Measurements from ENCODE around the gene CMTM1.
"Not testable (repeated sequence)": the region's sequence is repeated elsewhere in the genome, so short reads cannot be mapped to it uniquely, and the experiment has no call there.

CMTM1 gene

GRCh38 chr16:66592241-66592640 lies 26.0 kb downstream of the CMTM1 start:
- H3K79me2 ChIP-seq (ENCODE audit: control insufficient read depth, low read length): no peaks in the 10 kb centered on the region
- peaks cover 26% of the 10 kb centered on the region for H3K27me3 ChIP-seq (ENCODE audit: control insufficient read depth, low read length)
- H3K9me2 ChIP-seq (replicated peaks; ENCODE audit: control insufficient read depth, low read length): no peaks in the 10 kb centered on the region
- TF ChIP-seq EZH2phosphoT487 (IDR thresholded peaks at IDR 0.05; ENCODE audit: borderline replicate concordance, low read length): no peak
- TF ChIP-seq CTCF (IDR thresholded peaks at IDR 0.05; ENCODE audit: low read depth, low read length, poor library complexity, severe bottlenecking): no peak
- no peak overlapping the region for H3K4me3 ChIP-seq (ENCODE audit: low read length)
- no peaks in the 10 kb centered on the region for H3K36me3 ChIP-seq (ENCODE audit: control insufficient read depth, low read length)
- no peaks in the 10 kb centered on the region for H3K9me3 ChIP-seq (ENCODE audit: control insufficient read depth, insufficient read depth, low read length)
- no peak overlapping the region for H3K4me2 ChIP-seq (ENCODE audit: low read length)
- H3K4me1 ChIP-seq (ENCODE audit: control insufficient read depth, low read length): peaks cover 17% of the 10 kb centered on the region
- H4K20me1 ChIP-seq (ENCODE audit: control insufficient read depth, insufficient read depth, low read depth, low read length): no peaks in the 10 kb centered on the region
- H3K27ac ChIP-seq (ENCODE audit: low read depth, low read length): no peak overlapping the region
- no peaks in the 10 kb centered on the region for H3F3A ChIP-seq (ENCODE audit: control insufficient read depth, insufficient read depth)

GRCh38 chr16:66592814-66593213 lies 26.6 kb downstream of the CMTM1 start:
- Histone ChIP-seq H3K27me3 (ENCODE audit: control insufficient read depth, low read length) (peaks cover 26% of the 10 kb centered on the region), H3K9me3 (ENCODE audit: control insufficient read depth, insufficient read depth, low read length) (no peaks in the 10 kb centered on the region), H3K4me3 (ENCODE audit: low read length) (no peak overlapping the region), H3K9me2 (replicated peaks; ENCODE audit: control insufficient read depth, low read length) (no peaks in the 10 kb centered on the region), H3K79me2 (ENCODE audit: control insufficient read depth, low read length) (no peaks in the 10 kb centered on the region), H3F3A (ENCODE audit: control insufficient read depth, insufficient read depth) (no peaks in the 10 kb centered on the region), H3K27ac (ENCODE audit: low read depth, low read length) (no peak overlapping the region), H3K4me2 (ENCODE audit: low read length) (no peak overlapping the region), H4K20me1 (ENCODE audit: control insufficient read depth, insufficient read depth, low read depth, low read length) (no peaks in the 10 kb centered on the region), H3K36me3 (ENCODE audit: control insufficient read depth, low read length) (no peaks in the 10 kb centered on the region), H3K4me1 (ENCODE audit: control insufficient read depth, low read length) (peaks cover 17% of the 10 kb centered on the region)
- TF ChIP-seq EZH2phosphoT487 (IDR thresholded peaks at IDR 0.05; ENCODE audit: borderline replicate concordance, low read length) (no peak), CTCF (IDR thresholded peaks at IDR 0.05; ENCODE audit: low read depth, low read length, poor library complexity, severe bottlenecking) (no peak)

- no peaks in the 10 kb centered on the region for H3K36me3 ChIP-seq (ENCODE audit: control insufficient read depth, low read length)
- H3K27me3 ChIP-seq (ENCODE audit: control insufficient read depth, low read length): peaks cover 39% of the 10 kb centered on the region
- no peaks in the 10 kb centered on the region for H3F3A ChIP-seq (ENCODE audit: control insufficient read depth, insufficient read depth)
- peaks cover 19% of the 10 kb centered on the region for H3K4me1 ChIP-seq (ENCODE audit: control insufficient read depth, low read length)
- H3K9me2 ChIP-seq (replicated peaks; ENCODE audit: control insufficient read depth, low read length): no peaks in the 10 kb centered on the region
- no peaks in the 10 kb centered on the region for H4K20me1 ChIP-seq (ENCODE audit: control insufficient read depth, insufficient read depth, low read depth, low read length)
- peak overlapping the region; percentile 36; the same call in 1 of the 2 replicates for H3K4me2 ChIP-seq (ENCODE audit: low read length)
- H3K9me3 ChIP-seq (ENCODE audit: control insufficient read depth, insufficient read depth, low read length): no peaks in the 10 kb centered on the region
- no peak overlapping the region for H3K27ac ChIP-seq (ENCODE audit: low read depth, low read length)
- no peak for TF ChIP-seq CTCF (IDR thresholded peaks at IDR 0.05; ENCODE audit: low read depth, low read length, poor library complexity, severe bottlenecking)
- no peak for TF ChIP-seq EZH2phosphoT487 (IDR thresholded peaks at IDR 0.05; ENCODE audit: borderline replicate concordance, low read length)
- H3K4me3 ChIP-seq (ENCODE audit: low read length): no peak overlapping the region
- H3K79me2 ChIP-seq (ENCODE audit: control insufficient read depth, low read length): no peaks in the 10 kb centered on the region
Observed at GRCh38 chr16:66594739-66595138, 28.5 kb downstream of the CMTM1 start.

DNA sequence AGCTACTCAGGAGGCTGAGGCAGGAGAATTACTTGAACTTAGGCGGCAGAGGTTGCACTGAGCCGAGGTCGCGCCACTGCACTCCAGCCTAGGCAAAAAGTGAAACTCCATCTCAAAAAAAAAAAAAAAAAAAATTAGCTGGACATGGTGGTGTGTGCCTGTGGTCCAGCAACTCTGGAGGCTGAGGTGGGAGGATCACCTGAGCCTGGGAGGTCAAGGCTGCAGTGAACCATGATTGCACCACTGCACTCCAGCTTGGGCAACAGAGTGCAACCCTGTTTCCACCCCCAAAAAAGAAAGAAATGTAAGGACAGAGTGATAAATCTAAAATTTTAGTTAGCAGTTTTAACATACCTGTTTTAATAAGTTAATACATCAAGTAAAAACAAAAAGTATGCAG lies 30.3 kb downstream of the CMTM1 start:
- H3K27ac ChIP-seq (ENCODE audit: low read depth, low read length); H3K4me2 ChIP-seq (ENCODE audit: low read length): not testable (repeated sequence)

More for the DNA sequence above, 30.3 kb downstream of the CMTM1 start:
- Histone ChIP-seq H3K9me3 (ENCODE audit: control insufficient read depth, insufficient read depth, low read length) (peaks cover 12% of the 10 kb centered on the region), H3K4me1 (ENCODE audit: control insufficient read depth, low read length) (peaks cover 16% of the 10 kb centered on the region), H3K27me3 (ENCODE audit: control insufficient read depth, low read length) (peaks cover 38% of the 10 kb centered on the region)
- not testable (repeated sequence) for H3K4me3 ChIP-seq (ENCODE audit: low read length); H3K36me3 ChIP-seq (ENCODE audit: control insufficient read depth, low read length); H3K79me2 ChIP-seq (ENCODE audit: control insufficient read depth, low read length); H4K20me1 ChIP-seq (ENCODE audit: control insufficient read depth, insufficient read depth, low read depth, low read length); H3K9me2 ChIP-seq (replicated peaks; ENCODE audit: control insufficient read depth, low read length); H3F3A ChIP-seq (ENCODE audit: control insufficient read depth, insufficient read depth)
